ENCODE results near the gene LRRC74B.

Gene LRRC74B

DNA sequence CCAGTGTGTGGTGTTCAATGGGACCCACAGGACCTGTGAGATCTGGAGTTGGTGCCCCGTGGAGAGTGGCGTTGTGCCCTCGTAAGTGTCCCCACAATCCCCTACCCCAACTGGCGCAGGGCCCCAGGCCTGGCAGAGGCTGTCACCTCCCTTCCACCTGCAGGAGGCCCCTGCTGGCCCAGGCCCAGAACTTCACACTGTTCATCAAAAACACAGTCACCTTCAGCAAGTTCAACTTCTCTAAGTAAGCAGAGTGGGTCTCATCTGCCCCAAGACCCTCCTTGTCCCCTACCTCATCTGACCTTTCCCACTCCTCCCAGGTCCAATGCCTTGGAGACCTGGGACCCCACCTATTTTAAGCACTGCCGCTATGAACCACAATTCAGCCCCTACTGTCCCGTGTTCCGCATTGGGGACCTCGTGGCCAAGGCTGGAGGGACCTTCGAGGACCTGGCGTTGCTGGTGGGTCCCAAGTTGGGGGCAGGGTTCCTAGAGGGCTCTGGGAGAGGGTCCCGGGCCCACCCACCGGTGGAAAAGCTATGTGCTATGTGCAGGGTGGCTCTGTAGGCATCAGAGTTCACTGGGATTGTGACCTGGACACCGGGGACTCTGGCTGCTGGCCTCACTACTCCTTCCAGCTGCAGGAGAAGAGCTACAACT, 22.7 kb upstream of the LRRC74B start:
- no peak overlapping the region for H3K4me3 ChIP-seq (ENCODE audit: low read length)
- TF ChIP-seq, protein P1, sequence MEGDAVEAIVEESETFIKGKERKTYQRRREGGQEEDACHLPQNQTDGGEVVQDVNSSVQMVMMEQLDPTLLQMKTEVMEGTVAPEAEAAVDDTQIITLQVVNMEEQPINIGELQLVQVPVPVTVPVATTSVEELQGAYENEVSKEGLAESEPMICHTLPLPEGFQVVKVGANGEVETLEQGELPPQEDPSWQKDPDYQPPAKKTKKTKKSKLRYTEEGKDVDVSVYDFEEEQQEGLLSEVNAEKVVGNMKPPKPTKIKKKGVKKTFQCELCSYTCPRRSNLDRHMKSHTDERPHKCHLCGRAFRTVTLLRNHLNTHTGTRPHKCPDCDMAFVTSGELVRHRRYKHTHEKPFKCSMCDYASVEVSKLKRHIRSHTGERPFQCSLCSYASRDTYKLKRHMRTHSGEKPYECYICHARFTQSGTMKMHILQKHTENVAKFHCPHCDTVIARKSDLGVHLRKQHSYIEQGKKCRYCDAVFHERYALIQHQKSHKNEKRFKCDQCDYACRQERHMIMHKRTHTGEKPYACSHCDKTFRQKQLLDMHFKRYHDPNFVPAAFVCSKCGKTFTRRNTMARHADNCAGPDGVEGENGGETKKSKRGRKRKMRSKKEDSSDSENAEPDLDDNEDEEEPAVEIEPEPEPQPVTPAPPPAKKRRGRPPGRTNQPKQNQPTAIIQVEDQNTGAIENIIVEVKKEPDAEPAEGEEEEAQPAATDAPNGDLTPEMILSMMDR (IDR thresholded peaks at IDR 0.05; ENCODE audit: insufficient read depth, low read depth, low read length, missing control alignments): no peak
- no peak for DNase-seq (ENCODE audit: low read depth)

DNA sequence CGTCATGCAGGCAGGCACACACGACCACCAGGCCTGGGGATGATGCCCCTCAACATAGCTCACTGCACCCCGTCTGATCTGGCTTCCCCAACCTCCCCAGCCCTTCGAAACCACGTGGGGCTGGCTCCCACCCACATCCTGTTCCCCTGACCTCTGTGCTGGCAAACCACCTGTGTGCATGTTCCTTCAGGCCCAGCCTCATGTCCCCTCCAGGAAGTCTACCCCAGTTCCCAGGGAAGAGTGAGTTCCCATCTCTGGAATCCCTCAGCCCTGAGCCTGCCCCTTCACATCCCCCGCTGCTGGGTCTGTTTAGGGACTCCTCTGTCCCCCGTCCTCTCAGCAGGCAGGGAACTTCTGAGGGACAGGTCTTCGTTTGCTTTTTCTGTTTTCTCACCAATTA, 20.5 kb upstream of the LRRC74B start:
- peak; percentile 71 for DNase-seq (ENCODE audit: low read depth)
- TF ChIP-seq, protein P1 (IDR thresholded peaks at IDR 0.05; ENCODE audit: insufficient read depth, low read depth, low read length, missing control alignments): no peak
- no peak overlapping the region for H3K4me3 ChIP-seq (ENCODE audit: low read length)

DNA sequence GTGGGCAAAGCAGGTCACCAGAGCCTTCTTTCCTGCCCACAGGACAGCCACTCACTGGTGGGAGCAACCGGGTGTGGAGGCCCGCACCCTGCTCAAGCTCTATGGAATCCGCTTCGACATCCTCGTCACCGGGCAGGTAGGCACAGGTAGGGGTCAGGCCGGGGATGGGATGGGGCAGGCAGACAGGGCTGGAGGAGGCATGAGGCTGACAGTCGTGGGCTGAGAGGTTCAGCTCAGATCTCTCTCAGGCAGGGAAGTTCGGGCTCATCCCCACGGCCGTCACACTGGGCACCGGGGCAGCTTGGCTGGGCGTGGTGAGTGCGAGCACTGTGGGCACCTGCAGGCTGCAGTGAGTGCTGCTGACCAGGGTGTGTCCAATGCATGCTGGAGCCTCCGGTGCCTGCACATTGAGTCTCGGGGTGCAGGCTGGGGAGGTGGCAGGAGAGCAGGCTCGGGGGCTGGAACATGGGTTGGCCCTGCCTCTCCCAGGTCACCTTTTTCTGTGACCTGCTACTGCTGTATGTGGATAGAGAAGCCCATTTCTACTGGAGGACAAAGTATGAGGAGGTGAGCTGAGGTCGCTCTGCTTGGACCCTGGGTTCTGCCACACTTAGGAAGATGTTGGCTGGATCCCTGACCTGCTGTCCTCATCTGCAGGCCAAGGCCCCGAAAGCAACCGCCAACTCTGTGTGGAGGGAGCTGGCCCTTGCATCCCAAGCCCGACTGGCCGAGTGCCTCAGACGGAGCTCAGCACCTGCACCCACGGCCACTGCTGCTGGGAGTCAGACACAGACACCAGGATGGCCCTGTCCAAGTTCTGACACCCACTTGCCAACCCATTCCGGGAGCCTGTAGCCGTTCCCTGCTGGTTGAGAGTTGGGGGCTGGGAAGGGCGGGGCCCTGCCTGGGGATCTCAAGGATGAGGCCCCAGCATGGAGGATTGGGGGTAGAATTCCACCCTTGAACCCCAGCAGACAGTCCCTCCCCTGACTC, 19.7 kb upstream of the LRRC74B start:
- DNase-seq (ENCODE audit: low read depth): peak; percentile 87
- TF ChIP-seq, protein P1 (IDR thresholded peaks at IDR 0.05; ENCODE audit: insufficient read depth, low read depth, low read length, missing control alignments): no peak
- H3K4me3 ChIP-seq (ENCODE audit: low read length): no peak overlapping the region

DNA sequence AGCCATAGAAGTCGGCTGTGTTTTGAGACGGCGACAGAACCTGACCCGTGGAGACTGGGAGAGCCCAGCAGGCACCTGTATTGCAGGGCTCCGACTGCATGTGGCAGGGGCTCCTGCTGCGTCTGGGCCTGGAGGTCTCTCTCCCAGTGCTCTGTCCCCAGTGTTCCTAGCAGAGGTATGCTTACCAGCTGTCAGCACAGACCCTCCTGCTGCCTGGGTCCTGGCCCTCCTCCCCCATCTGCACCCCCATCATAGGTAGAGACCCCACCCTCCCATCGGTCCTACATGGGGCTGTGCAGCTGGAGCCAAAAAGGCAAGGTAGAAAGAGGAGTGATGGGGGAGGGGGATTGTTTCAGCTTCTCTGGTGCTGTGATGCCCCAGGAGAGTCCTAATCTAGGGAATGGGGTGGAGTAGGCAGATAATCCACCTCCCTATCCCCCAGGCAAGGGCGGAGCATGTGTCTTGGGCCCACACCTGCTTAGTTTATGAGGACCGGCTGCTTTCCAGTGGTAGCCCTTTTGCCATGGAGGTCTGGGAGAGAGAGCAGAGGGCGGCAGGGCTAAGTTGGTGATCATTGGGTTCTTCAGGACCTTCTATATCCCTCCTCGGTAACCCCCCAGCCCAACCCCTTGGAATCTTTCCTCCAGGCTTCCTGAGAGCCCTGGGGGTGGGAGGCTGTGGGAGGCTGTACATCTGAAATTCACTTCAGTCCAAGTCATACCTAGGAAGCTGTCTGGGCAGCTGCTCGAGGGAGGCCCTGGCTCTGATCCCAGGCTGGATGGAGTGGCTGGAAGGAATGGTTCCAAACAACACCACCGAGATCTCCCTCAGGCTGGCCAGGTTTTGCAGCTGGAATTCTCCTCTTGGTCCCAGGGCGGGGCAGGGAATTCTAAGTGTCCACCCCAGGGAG, 18.7 kb upstream of the LRRC74B start:
- no peak overlapping the region for H3K4me3 ChIP-seq (ENCODE audit: low read length)
- DNase-seq (ENCODE audit: low read depth): peak; percentile 76
- TF ChIP-seq, protein P1 (IDR thresholded peaks at IDR 0.05; ENCODE audit: insufficient read depth, low read depth, low read length, missing control alignments): no peak

DNA sequence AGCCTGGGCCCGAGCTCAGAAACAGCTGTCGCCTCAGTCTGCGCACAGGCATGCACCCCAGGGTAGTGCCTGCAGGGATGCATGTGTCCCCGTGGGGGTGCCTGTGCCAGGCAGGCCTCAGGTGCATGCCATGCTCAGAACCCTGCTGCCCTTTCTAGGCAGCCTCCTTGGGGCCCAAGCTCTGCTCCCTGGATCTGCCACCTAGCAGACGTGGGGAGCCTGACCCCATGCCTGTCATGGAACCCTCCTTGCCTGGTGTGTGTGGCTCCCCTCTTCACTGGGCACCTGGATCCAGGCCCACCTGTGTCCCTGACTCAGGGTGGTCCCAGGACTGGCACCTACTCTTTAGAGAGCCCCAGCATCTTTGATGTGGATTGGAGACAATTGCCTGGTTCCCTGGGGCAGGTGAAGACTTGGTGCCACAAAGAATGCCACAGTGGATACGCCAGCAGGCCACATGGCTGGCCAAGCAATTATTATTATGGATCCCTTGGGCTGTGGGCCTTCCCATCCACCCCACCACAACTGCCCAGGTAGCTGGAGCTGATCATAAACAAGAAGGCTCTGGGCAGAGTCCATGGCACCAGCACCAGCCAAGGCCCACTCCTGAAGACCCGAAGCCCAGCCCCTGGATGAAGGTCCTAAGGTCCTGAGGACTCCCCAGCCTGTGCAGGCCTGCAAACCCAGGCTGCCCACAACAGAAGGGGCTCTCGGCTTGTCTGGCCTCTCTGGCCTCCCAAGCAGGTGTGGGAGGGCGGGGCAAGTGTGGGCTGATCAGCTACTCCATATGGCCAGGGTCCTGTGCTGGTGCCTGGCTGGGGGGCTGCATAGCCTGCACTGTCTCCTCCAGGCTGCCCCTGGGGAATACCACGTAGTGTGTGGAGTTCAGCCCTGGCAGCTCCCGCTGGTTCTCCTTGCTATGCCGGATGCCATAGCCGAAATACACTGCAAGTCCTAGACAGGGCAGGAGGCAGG, 17.2 kb upstream of the LRRC74B start:
- TF ChIP-seq, protein P1 (IDR thresholded peaks at IDR 0.05; ENCODE audit: insufficient read depth, low read depth, low read length, missing control alignments): no peak
- no peak overlapping the region for H3K4me3 ChIP-seq (ENCODE audit: low read length)
- DNase-seq (ENCODE audit: low read depth): no peak

Measured in epithelial cell of esophagus (primary cell).